ENCODE data around the gene DMBX1. TPM values are rescaled to one million over a fixed set of nuclear protein-coding genes. Genes with fewer than 3 reads are reported as not detected.
A peak's percentile ranks its signal among the peaks of the same experiment; 100 is the strongest.

The DMBX1 gene
- total RNA-seq, 2 experiments from 2014 or later = 0.08 TPM; not detected in 1

DNA sequence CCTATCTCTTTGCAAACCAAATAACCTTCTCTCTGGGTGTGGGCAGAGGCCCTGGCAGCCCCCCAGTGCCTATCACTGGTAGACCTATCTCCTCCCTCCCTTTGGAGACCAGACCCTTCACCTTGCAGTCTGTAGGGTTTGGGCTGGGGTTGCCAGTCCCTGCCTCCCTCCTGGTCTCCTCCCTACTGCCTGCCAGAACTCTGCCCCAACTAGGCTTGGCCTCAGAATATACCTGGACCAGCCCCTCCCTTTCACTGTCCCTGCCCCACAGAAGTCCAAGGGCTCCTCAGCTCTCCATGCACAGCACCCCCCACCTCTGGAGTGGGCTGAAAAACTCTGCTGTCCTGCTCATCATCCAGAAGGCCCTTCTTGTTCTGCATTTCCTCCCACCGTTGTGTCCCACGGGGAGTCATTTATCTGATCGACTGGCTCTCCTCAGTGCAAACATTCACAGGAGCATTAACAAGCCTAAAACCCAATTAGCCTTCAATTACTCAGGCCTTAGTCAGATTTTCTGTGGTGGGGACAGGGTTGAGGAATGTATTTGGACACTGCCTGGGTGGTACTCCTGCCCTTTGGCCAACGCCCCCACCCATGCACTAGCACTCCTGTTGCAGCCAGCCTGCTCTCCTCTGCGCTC is 27.7 kb upstream of the DMBX1 start:
- Mint-ChIP-seq H3K36me3 (ENCODE audit: low read depth) (no peaks in the 10 kb centered on the region), H3K9me3 (ENCODE audit: insufficient read depth) (no peaks in the 10 kb centered on the region), H3K4me1 (ENCODE audit: low read depth) (peaks cover 3% of the 10 kb centered on the region), H3K27me3 (ENCODE audit: low read depth) (peaks cover 53% of the 10 kb centered on the region), H3K27ac (no peak overlapping the region), H3K4me3 (no peak overlapping the region)
- ChIA-PET CTCF (no interaction called here), POLR2A (no interaction called here)
- ATAC-seq (no peak), DNase-seq (no peak)

DNA sequence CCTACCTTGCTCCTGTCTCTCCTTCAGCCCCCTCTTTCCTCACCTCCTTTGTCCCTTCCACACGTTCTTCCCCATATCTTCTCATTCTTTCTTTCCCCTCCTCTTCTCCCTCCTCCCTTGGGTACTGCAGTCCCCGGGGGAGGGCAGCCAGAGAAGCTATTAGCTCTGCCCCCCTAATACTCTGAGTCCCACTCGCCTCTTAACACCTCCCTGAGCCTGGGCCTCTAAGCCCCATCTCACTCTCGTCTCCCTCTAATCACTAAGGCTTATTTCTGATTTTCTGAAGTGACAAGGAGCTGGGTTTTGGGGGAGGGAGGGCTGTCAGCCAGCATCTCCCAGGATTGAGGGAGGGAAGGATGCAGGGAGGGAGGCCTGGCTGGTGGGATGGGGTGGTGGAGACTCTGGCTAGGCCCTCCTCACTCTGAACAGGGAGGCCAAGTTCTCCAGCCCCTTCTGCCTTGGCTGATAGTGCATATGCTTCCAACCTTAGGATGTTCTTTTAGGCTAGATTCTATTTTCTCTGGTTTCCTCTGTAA is 25.6 kb upstream of the DMBX1 start:
- H3K9me3 Mint-ChIP-seq (ENCODE audit: insufficient read depth) = no peaks in the 10 kb centered on the region
- H3K36me3 Mint-ChIP-seq (ENCODE audit: low read depth) = no peaks in the 10 kb centered on the region
- H3K27ac Mint-ChIP-seq = no peak overlapping the region
- ChIA-PET POLR2A (no interaction called here), CTCF (no interaction called here)
- no peak for DNase-seq
- no peak overlapping the region for H3K4me3 Mint-ChIP-seq
- peaks cover 68% of the 10 kb centered on the region for H3K27me3 Mint-ChIP-seq (ENCODE audit: low read depth)
- H3K4me1 Mint-ChIP-seq (ENCODE audit: low read depth) = peaks cover 7% of the 10 kb centered on the region
- no peak for ATAC-seq

DNA sequence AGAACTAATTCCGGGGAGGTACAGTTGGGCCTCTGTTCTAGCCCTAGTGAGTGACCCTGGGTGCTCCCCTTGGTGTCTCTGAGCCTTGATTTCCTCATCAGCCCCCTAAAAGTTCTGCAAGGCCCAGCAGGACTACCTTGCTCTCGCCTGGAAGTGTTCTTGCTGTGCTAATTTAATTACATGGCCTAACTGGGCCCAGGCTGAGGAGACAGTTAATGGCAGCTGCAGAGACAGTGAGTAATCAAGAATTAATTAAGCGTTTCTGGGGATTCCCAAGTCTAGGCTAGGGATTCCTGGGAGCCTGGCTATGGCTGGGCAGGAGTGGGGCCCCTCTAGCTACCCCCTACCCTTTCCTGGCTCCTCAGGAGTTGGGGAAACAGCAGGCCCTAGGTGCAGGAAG is 24.7 kb upstream of the DMBX1 start:
- Mint-ChIP-seq H3K4me1 (ENCODE audit: low read depth) (peaks cover 7% of the 10 kb centered on the region), H3K36me3 (ENCODE audit: low read depth) (no peaks in the 10 kb centered on the region), H3K27ac (no peak overlapping the region), H3K27me3 (ENCODE audit: low read depth) (peaks cover 67% of the 10 kb centered on the region), H3K9me3 (ENCODE audit: insufficient read depth) (no peaks in the 10 kb centered on the region), H3K4me3 (no peak overlapping the region)
- no peak for ATAC-seq
- POLR2A ChIA-PET = no interaction called here
- CTCF ChIA-PET = interaction anchor here (0.7 to 1.2 kb wide), 2 partner anchors 13 to 18 kb away, joined by 3 to 4 read pairs; no protein-coding TSS in a partner anchor
- no peak for DNase-seq

GRCh38 chr1:46465981-46466476 is 23.6 kb upstream of the DMBX1 start:
- CTCF ChIA-PET = no interaction called here
- Mint-ChIP-seq H3K27me3 (ENCODE audit: low read depth) (peaks cover 66% of the 10 kb centered on the region), H3K4me3 (peak overlapping the region; percentile 53), H3K9me3 (ENCODE audit: insufficient read depth) (no peaks in the 10 kb centered on the region), H3K36me3 (ENCODE audit: low read depth) (no peaks in the 10 kb centered on the region), H3K27ac (no peak overlapping the region), H3K4me1 (ENCODE audit: low read depth) (peaks cover 7% of the 10 kb centered on the region)
- ATAC-seq (no peak), DNase-seq (no peak)
- POLR2A ChIA-PET = no interaction called here

GRCh38 chr1:46466477-46467182 is 23.0 kb upstream of the DMBX1 start:
- ChIA-PET CTCF (no interaction called here), POLR2A (no interaction called here)
- peak overlapping the region; percentile 68 for H3K4me3 Mint-ChIP-seq
- peaks cover 66% of the 10 kb centered on the region for H3K27me3 Mint-ChIP-seq (ENCODE audit: low read depth)
- H3K27ac Mint-ChIP-seq = no peak overlapping the region
- H3K4me1 Mint-ChIP-seq (ENCODE audit: low read depth) = peaks cover 7% of the 10 kb centered on the region
- DNase-seq (no peak), ATAC-seq (peak; percentile 64)
- H3K36me3 Mint-ChIP-seq (ENCODE audit: low read depth) = no peaks in the 10 kb centered on the region
- H3K9me3 Mint-ChIP-seq (ENCODE audit: insufficient read depth) = no peaks in the 10 kb centered on the region

GRCh38 chr1:46467183-46467504 is 22.5 kb upstream of the DMBX1 start:
- Mint-ChIP-seq H3K4me1 (ENCODE audit: low read depth) (peaks cover 7% of the 10 kb centered on the region), H3K9me3 (ENCODE audit: insufficient read depth) (no peaks in the 10 kb centered on the region), H3K36me3 (ENCODE audit: low read depth) (no peaks in the 10 kb centered on the region), H3K27me3 (ENCODE audit: low read depth) (peaks cover 64% of the 10 kb centered on the region), H3K4me3 (peak overlapping the region; percentile 68), H3K27ac (no peak overlapping the region)
- DNase-seq (no peak), ATAC-seq (no peak)
- ChIA-PET POLR2A (no interaction called here), CTCF (no interaction called here)

- CTCF ChIA-PET = no interaction called here
- Mint-ChIP-seq H3K27ac (no peak overlapping the region), H3K4me3 (no peak overlapping the region), H3K9me3 (ENCODE audit: insufficient read depth) (no peaks in the 10 kb centered on the region), H3K27me3 (ENCODE audit: low read depth) (peaks cover 56% of the 10 kb centered on the region), H3K4me1 (ENCODE audit: low read depth) (peaks cover 7% of the 10 kb centered on the region), H3K36me3 (ENCODE audit: low read depth) (no peaks in the 10 kb centered on the region)
- no peak for ATAC-seq
- no peak for DNase-seq
- POLR2A ChIA-PET = no interaction called here
Measured at GRCh38 chr1:46469881-46470280, 19.8 kb upstream of the DMBX1 start.

DNA sequence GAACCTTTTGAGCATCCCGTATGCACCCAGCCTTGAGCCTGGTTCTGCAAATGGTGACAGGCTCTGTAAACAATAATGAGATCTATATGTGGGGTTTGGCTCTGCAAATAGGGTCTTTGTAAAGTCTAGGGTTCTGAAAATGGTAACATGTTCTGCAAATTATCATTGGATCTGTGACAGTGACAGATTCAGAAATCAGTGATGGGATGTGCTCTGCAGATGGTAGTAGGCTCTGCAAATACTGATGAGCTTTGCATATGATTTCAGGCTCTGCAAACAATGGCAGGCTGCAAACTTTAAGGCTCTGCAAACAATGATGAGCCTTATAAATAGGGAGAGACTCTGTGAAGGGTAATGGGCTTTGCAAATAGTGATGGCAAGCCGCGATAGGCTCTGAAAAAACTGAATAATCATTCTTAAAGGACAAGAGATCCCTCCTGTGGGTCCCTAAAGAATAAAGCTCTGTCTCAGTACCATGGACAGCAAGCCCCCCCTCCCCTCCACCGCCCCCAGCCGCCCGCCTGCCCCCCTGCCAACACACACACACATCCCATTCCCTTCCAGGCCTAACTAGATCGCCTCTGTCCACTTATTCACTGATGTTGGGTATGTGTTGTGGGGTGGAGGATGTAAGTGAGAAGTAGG is 17.7 kb upstream of the DMBX1 start:
- POLR2A ChIA-PET = no interaction called here
- DNase-seq (no peak), ATAC-seq (no peak)
- Mint-ChIP-seq H3K4me1 (ENCODE audit: low read depth) (peaks cover 3% of the 10 kb centered on the region), H3K27me3 (ENCODE audit: low read depth) (peaks cover 46% of the 10 kb centered on the region), H3K9me3 (ENCODE audit: insufficient read depth) (no peaks in the 10 kb centered on the region), H3K27ac (no peak overlapping the region), H3K36me3 (ENCODE audit: low read depth) (no peaks in the 10 kb centered on the region), H3K4me3 (no peak overlapping the region)
- CTCF ChIA-PET = interaction anchor here (0.8 to 2.2 kb wide), 2 partner anchors 16 to 25 kb away, joined by 4 to 7 read pairs; no protein-coding TSS in a partner anchor

DNA sequence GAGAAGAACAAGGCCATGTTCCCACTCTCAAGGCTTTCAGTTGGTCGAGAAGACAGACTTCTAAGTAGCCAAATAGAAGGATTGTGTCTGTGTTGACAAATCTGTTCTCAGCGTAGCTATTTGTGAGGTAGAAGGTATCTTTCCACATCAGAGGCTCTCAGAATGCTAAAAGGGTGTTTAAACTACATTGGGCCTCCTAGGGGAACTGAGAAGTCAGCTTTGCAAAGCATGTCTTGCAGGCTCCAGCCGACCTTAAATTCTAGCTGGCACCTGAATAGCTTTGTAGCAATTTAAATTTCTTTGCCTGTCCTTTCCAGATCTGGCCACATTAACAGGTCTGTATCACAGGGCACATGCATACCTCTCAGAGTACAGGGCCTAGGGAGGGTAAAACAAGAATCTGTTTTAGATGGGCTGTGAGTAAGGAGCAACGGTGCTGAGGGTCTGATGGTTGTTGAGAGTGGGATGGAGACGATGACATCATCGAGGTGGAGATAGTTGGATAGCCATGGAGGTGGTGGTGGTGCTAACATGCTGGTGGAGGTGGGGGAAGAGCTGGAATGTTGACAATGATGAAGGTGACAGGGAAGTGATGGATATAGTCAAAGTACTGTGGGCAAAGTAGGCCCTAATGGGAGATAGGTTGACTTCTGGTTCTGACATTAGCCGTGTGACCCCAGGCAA is 17.0 kb upstream of the DMBX1 start:
- ChIA-PET POLR2A (no interaction called here), CTCF (interaction anchor here (0.8 to 2.2 kb wide), 4 partner anchors 15 to 75 kb away, joined by 3 to 7 read pairs (median 5); no protein-coding TSS in a partner anchor)
- Mint-ChIP-seq H3K4me3 (no peak overlapping the region), H3K27ac (no peak overlapping the region), H3K4me1 (ENCODE audit: low read depth) (no peaks in the 10 kb centered on the region), H3K36me3 (ENCODE audit: low read depth) (no peaks in the 10 kb centered on the region), H3K27me3 (ENCODE audit: low read depth) (peaks cover 40% of the 10 kb centered on the region), H3K9me3 (ENCODE audit: insufficient read depth) (no peaks in the 10 kb centered on the region)
- ATAC-seq (no peak), DNase-seq (no peak)

- POLR2A ChIA-PET = no interaction called here
- ATAC-seq (no peak), DNase-seq (no peak)
- CTCF ChIA-PET = interaction anchor here (2.0 kb wide), 1 partner anchor 53 kb away, joined by 6 read pairs; no protein-coding TSS in a partner anchor
- peaks cover 32% of the 10 kb centered on the region for H3K27me3 Mint-ChIP-seq (ENCODE audit: low read depth)
- H3K4me1 Mint-ChIP-seq (ENCODE audit: low read depth) = no peaks in the 10 kb centered on the region
- no peaks in the 10 kb centered on the region for H3K9me3 Mint-ChIP-seq (ENCODE audit: insufficient read depth)
- H3K27ac Mint-ChIP-seq = no peak overlapping the region
- no peak overlapping the region for H3K4me3 Mint-ChIP-seq
- H3K36me3 Mint-ChIP-seq (ENCODE audit: low read depth) = no peaks in the 10 kb centered on the region
Measured at GRCh38 chr1:46473991-46474390, 15.6 kb upstream of the DMBX1 start.

DNA sequence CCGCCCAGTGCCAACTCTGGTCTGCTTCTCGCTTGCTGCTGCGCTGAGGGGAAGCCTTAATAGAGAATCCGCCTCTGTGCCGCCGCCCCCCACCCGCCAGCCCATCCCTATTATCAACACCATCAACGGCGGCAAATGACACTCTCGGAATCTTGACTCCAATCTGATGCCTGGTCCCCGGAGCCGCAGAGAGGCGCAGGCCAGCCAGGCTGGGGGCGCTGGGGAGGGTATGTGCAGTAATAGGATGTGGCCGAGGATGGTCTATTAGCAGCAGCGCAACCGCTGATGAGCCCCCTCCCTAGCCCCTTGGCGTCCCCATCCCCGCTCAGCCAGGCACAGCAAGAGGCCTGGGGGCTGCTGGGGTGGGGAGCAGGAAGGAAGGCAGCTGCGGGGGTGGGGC is 15.1 kb upstream of the DMBX1 start:
- H3K36me3 Mint-ChIP-seq (ENCODE audit: low read depth) = no peaks in the 10 kb centered on the region
- ChIA-PET POLR2A (no interaction called here), CTCF (interaction anchor here (2.0 kb wide), 1 partner anchor 52 kb away, joined by 6 read pairs; no protein-coding TSS in a partner anchor)

More for the DNA sequence above, 15.1 kb upstream of the DMBX1 start:
- no peak for DNase-seq
- H3K4me3 Mint-ChIP-seq = no peak overlapping the region
- ATAC-seq = no peak
- H3K27ac Mint-ChIP-seq = no peak overlapping the region
- peaks cover 37% of the 10 kb centered on the region for H3K27me3 Mint-ChIP-seq (ENCODE audit: low read depth)
- H3K4me1 Mint-ChIP-seq (ENCODE audit: low read depth) = no peaks in the 10 kb centered on the region
- H3K9me3 Mint-ChIP-seq (ENCODE audit: insufficient read depth) = no peaks in the 10 kb centered on the region
